Activated CD4-positive, alpha-beta T cell treated with anti-CD3 and anti-CD28 coated beads, Interleukin-2, amount 10 ng/mL, durations not matched to agents 7 days and 5 days (primary cell): ENCODE results near the gene SIGLEC12. TPM values are rescaled to one million over a fixed set of nuclear protein-coding genes. Genes with fewer than 3 reads are reported as not detected.
"Not testable (repeated sequence)": the region's sequence is repeated elsewhere in the genome, so short reads cannot be mapped to it uniquely, and the experiment has no call there.

Experiments used
- CTCF ChIA-PET: fragments of 350-600 bp; sonication (Branson Sonifier 250); formaldehyde crosslinking; loops from one replicate; lab custom pipeline; 2021; ENCODE audit warnings: antibody characterized with exemption; lab: Charles Lee
- POLR2A ChIA-PET: fragments of 350-600 bp; sonication (Branson Sonifier 250); formaldehyde crosslinking; loops from one replicate; lab custom pipeline; 2021; ENCODE audit warnings: antibody characterized with exemption; lab: Charles Lee
- DNase-seq: peaks from one replicate; pipeline ENCODE4 v3.0.0-alpha.2; 2020
- H3K27ac Mint-ChIP-seq: one replicate; pipeline ENCODE4 v1.8.0; 2021; ENCODE audit warnings: mild to moderate bottlenecking, moderate library complexity, mixed read lengths
- H3K27me3 Mint-ChIP-seq: one replicate; pipeline ENCODE4 v1.8.0; 2021; ENCODE audit warnings: mixed read lengths
- H3K36me3 Mint-ChIP-seq: one replicate; pipeline ENCODE4 v1.8.0; 2021; ENCODE audit warnings: low read depth, mixed read lengths
- H3K4me1 Mint-ChIP-seq: one replicate; pipeline ENCODE4 v1.8.0; 2021; ENCODE audit warnings: mixed read lengths
- H3K4me3 Mint-ChIP-seq: one replicate; pipeline ENCODE4 v1.8.0; 2021; ENCODE audit warnings: mild to moderate bottlenecking, moderate library complexity, mixed read lengths
- H3K9me3 Mint-ChIP-seq: one replicate; pipeline ENCODE4 v1.8.0; 2021; ENCODE audit warnings: mixed read lengths
- total RNA-seq, 2 experiments: library from RNA; stranded (reverse); gene quantifications; one replicate each; pipeline ENCODE4 v1.2.3, GENCODE V29; 2021

Gene SIGLEC12
- total RNA-seq, 2 experiments from 2014 or later, result 1.0 to 1.1 TPM

- DNase-seq, result no peak
- CTCF ChIA-PET, result interaction anchor here (0.8 to 2.5 kb wide), 5 partner anchors 10 to 169 kb away, joined by 3 to 11 read pairs (median 3); no protein-coding TSS in a partner anchor
- POLR2A ChIA-PET, result interaction anchor here (0.6 kb wide), 1 partner anchor 182 kb away, joined by 3 read pairs; no protein-coding TSS in a partner anchor
- Mint-ChIP-seq H3K27ac (no peak overlapping the region), H3K9me3 (no peaks in the 10 kb centered on the region), H3K4me1 (peaks cover 13% of the 10 kb centered on the region), H3K36me3 (no peaks in the 10 kb centered on the region), H3K27me3 (peaks cover 4% of the 10 kb centered on the region), H3K4me3 (no peak overlapping the region)
Measured at GRCh38 chr19:51472607-51473006, 29.0 kb downstream of the SIGLEC12 start.

- no peaks in the 10 kb centered on the region for H3K9me3 Mint-ChIP-seq
- no peak overlapping the region for H3K4me3 Mint-ChIP-seq
- no peaks in the 10 kb centered on the region for H3K36me3 Mint-ChIP-seq
- DNase-seq, result no peak
- POLR2A ChIA-PET, result no interaction called here
- H3K4me1 Mint-ChIP-seq, result peaks cover 15% of the 10 kb centered on the region
- peaks cover 10% of the 10 kb centered on the region for H3K27me3 Mint-ChIP-seq
- no peak overlapping the region for H3K27ac Mint-ChIP-seq
- CTCF ChIA-PET, result no interaction called here
Measured at GRCh38 chr19:51471527-51471926, 30.1 kb downstream of the SIGLEC12 start.

GRCh38 chr19:51470966-51471365 is 30.6 kb downstream of the SIGLEC12 start:
- no peak overlapping the region for H3K27ac Mint-ChIP-seq
- H3K36me3 Mint-ChIP-seq, result no peaks in the 10 kb centered on the region
- peaks cover 15% of the 10 kb centered on the region for H3K4me1 Mint-ChIP-seq
- H3K9me3 Mint-ChIP-seq, result no peaks in the 10 kb centered on the region
- no peak for DNase-seq
- ChIA-PET CTCF (no interaction called here), POLR2A (no interaction called here)
- H3K27me3 Mint-ChIP-seq, result peaks cover 15% of the 10 kb centered on the region
- no peak overlapping the region for H3K4me3 Mint-ChIP-seq

GRCh38 chr19:51469629-51470028 is 32.0 kb downstream of the SIGLEC12 start:
- Mint-ChIP-seq H3K27ac (no peak overlapping the region), H3K4me3 (no peak overlapping the region), H3K4me1 (peaks cover 15% of the 10 kb centered on the region), H3K27me3 (peaks cover 27% of the 10 kb centered on the region), H3K9me3 (no peaks in the 10 kb centered on the region), H3K36me3 (no peaks in the 10 kb centered on the region)
- no peak for DNase-seq
- ChIA-PET CTCF (interaction anchor here (1.1 kb wide), 1 partner anchor 192 kb away, joined by 3 read pairs; no protein-coding TSS in a partner anchor), POLR2A (no interaction called here)

- Mint-ChIP-seq H3K4me3 (no peak overlapping the region), H3K27ac (no peak overlapping the region), H3K9me3 (no peaks in the 10 kb centered on the region), H3K27me3 (peaks cover 30% of the 10 kb centered on the region), H3K4me1 (peaks cover 18% of the 10 kb centered on the region), H3K36me3 (no peaks in the 10 kb centered on the region)
- DNase-seq, result no peak
- ChIA-PET CTCF (interaction anchor here (1.1 kb wide), 1 partner anchor 192 kb away, joined by 3 read pairs; no protein-coding TSS in a partner anchor), POLR2A (no interaction called here)
Measured at GRCh38 chr19:51469162-51469561, 32.4 kb downstream of the SIGLEC12 start.

- Mint-ChIP-seq H3K4me3 (no peak overlapping the region), H3K27ac (no peak overlapping the region), H3K9me3 (no peaks in the 10 kb centered on the region), H3K4me1 (peaks cover 18% of the 10 kb centered on the region), H3K27me3 (peaks cover 31% of the 10 kb centered on the region), H3K36me3 (no peaks in the 10 kb centered on the region)
- CTCF ChIA-PET, result no interaction called here
- DNase-seq, result no peak
- POLR2A ChIA-PET, result no interaction called here
Measured at GRCh38 chr19:51468545-51468920, 33.1 kb downstream of the SIGLEC12 start.

- no peak for DNase-seq
- H3K9me3 Mint-ChIP-seq, result no peaks in the 10 kb centered on the region
- H3K27ac Mint-ChIP-seq, result no peak overlapping the region
- no peaks in the 10 kb centered on the region for H3K36me3 Mint-ChIP-seq
- peaks cover 32% of the 10 kb centered on the region for H3K27me3 Mint-ChIP-seq
- POLR2A ChIA-PET, result no interaction called here
- no peak overlapping the region for H3K4me3 Mint-ChIP-seq
- CTCF ChIA-PET, result no interaction called here
- H3K4me1 Mint-ChIP-seq, result peaks cover 20% of the 10 kb centered on the region
Measured at GRCh38 chr19:51467864-51468544, 33.6 kb downstream of the SIGLEC12 start.

GRCh38 chr19:51466723-51467122 is 34.9 kb downstream of the SIGLEC12 start:
- CTCF ChIA-PET, result interaction anchor here (1.2 kb wide), 1 partner anchor 194 kb away, joined by 3 read pairs; no protein-coding TSS in a partner anchor
- POLR2A ChIA-PET, result no interaction called here
- Mint-ChIP-seq H3K36me3 (no peaks in the 10 kb centered on the region), H3K4me3 (no peak overlapping the region), H3K4me1 (peaks cover 22% of the 10 kb centered on the region), H3K27me3 (peaks cover 34% of the 10 kb centered on the region), H3K9me3 (no peaks in the 10 kb centered on the region), H3K27ac (no peak overlapping the region)
- no peak for DNase-seq

- H3K9me3 Mint-ChIP-seq, CTCF ChIA-PET, H3K36me3 Mint-ChIP-seq, H3K27ac Mint-ChIP-seq, H3K4me3 Mint-ChIP-seq, POLR2A ChIA-PET, DNase-seq: not testable (repeated sequence)
- Mint-ChIP-seq H3K27me3 (peaks cover 34% of the 10 kb centered on the region), H3K4me1 (peaks cover 22% of the 10 kb centered on the region)
Measured at GRCh38 chr19:51463976-51464581, 37.5 kb downstream of the SIGLEC12 start.

- Mint-ChIP-seq H3K36me3 (no peaks in the 10 kb centered on the region), H3K4me3 (no peak overlapping the region), H3K27ac (no peak overlapping the region), H3K9me3 (no peaks in the 10 kb centered on the region), H3K4me1 (peaks cover 10% of the 10 kb centered on the region), H3K27me3 (peaks cover 31% of the 10 kb centered on the region)
- no peak for DNase-seq
- ChIA-PET CTCF (interaction anchor here (1.3 to 2.6 kb wide), 2 partner anchors 11 to 199 kb away, joined by 3 to 11 read pairs; no protein-coding TSS in a partner anchor), POLR2A (interaction anchor here (0.7 kb wide), 1 partner anchor 236 kb away, joined by 3 read pairs; no protein-coding TSS in a partner anchor)
Measured at GRCh38 chr19:51462681-51463080, 38.9 kb downstream of the SIGLEC12 start.

GRCh38 chr19:51462276-51462675 is 39.3 kb downstream of the SIGLEC12 start:
- Mint-ChIP-seq H3K27ac (no peak overlapping the region), H3K4me3 (no peak overlapping the region), H3K27me3 (peaks cover 31% of the 10 kb centered on the region), H3K9me3 (no peaks in the 10 kb centered on the region), H3K4me1 (peaks cover 7% of the 10 kb centered on the region), H3K36me3 (no peaks in the 10 kb centered on the region)
- POLR2A ChIA-PET, result no interaction called here
- DNase-seq, result no peak
- CTCF ChIA-PET, result interaction anchor here (1.2 to 2.6 kb wide), 3 partner anchors 11 to 199 kb away, joined by 3 to 11 read pairs (median 3); no protein-coding TSS in a partner anchor

GRCh38 chr19:51461723-51462161 is 39.9 kb downstream of the SIGLEC12 start:
- peaks cover 7% of the 10 kb centered on the region for H3K4me1 Mint-ChIP-seq
- ChIA-PET POLR2A (no interaction called here), CTCF (interaction anchor here (1.2 to 2.6 kb wide), 3 partner anchors 12 to 199 kb away, joined by 3 to 11 read pairs (median 3); no protein-coding TSS in a partner anchor)
- no peaks in the 10 kb centered on the region for H3K36me3 Mint-ChIP-seq
- DNase-seq, result no peak
- peaks cover 28% of the 10 kb centered on the region for H3K27me3 Mint-ChIP-seq
- H3K9me3 Mint-ChIP-seq, result no peaks in the 10 kb centered on the region
- H3K27ac Mint-ChIP-seq, result no peak overlapping the region
- no peak overlapping the region for H3K4me3 Mint-ChIP-seq
